ENCODE measurements around the gene BTF3. TPM values are rescaled to one million over a fixed set of nuclear protein-coding genes. Genes with fewer than 3 reads are reported as not detected.

The BTF3 gene
- total and polyA plus RNA-seq, 9 of the 15 experiments (the other 6 are each of a cell fraction or from before 2014, with no cell fraction given) = 534 to 1,637 (median 848) TPM

DNA sequence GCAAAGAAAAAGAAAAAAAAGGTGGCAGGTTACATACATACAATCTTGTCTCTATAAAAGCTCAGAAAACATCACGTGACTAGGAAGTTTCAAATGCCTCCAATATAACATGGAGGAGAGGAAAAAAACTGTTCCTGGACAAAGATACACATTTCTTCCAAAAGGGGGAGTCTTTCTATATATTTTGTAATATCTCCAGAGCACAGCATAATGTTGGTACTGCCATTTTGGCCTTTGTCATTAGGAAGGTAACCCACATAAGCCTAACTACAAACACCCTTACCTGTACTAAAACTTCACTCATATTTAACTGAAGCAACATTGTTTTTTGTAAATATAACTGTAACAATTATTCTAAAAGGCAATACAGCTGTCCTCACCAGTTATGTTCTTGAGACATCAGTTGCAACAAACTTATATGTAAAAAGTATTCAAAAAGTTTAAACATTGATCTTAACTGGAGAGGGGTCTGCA lies 1.2 kb upstream of the BTF3 start (continued):
- TF ChIP-seq VEZF1 (CRISPR knock-in tag; IDR thresholded peaks at IDR 0.05) (peak; percentile 27; the same call in 1 of the 2 replicates), WHSC1 (IDR thresholded peaks at IDR 0.05; ENCODE audit: low read length) (no peak), ZNF12 (CRISPR knock-in tag; IDR thresholded peaks at IDR 0.05) (no peak), ZNF347 (CRISPR knock-in tag; IDR thresholded peaks at IDR 0.05; ENCODE audit: low read depth) (no peak), SREBF1 (IDR thresholded peaks at IDR 0.05; ENCODE audit: borderline replicate concordance, low read depth, low read length) (no peak), HDAC1 (IDR thresholded peaks at IDR 0.05) (no peak), REST (IDR thresholded peaks at IDR 0.05; ENCODE audit: borderline replicate concordance) (peak; percentile 61), REST (CRISPR knock-in tag; IDR thresholded peaks at IDR 0.05; ENCODE audit: low read depth) (no peak), AFF4 (CRISPR knock-in tag; IDR thresholded peaks at IDR 0.05) (no peak), TBP (optimal IDR thresholded peaks at IDR 0.05; ENCODE audit: low read depth, low read length) (peak; percentile 74), ZNF707 (CRISPR knock-in tag; conservative IDR thresholded peaks at IDR 0.05) (no peak), PHB2 (IDR thresholded peaks at IDR 0.05; ENCODE audit: low read depth) (no peak)
- TF ChIP-seq, protein P1, sequence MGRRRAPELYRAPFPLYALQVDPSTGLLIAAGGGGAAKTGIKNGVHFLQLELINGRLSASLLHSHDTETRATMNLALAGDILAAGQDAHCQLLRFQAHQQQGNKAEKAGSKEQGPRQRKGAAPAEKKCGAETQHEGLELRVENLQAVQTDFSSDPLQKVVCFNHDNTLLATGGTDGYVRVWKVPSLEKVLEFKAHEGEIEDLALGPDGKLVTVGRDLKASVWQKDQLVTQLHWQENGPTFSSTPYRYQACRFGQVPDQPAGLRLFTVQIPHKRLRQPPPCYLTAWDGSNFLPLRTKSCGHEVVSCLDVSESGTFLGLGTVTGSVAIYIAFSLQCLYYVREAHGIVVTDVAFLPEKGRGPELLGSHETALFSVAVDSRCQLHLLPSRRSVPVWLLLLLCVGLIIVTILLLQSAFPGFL (CRISPR knock-in tag; IDR thresholded peaks at IDR 0.05) = no peak
